GM18519 (cell line): Measurements from ENCODE around the gene PNMA6E.

ENCODE experiments used
- ATAC-seq: cut with Tn5 transposase; IDR thresholded peaks from one replicate; pipeline ENCODE4 v1.9.1; 2021; ENCODE audit warnings: mild to moderate bottlenecking, moderate library complexity; ENCODE audit not compliant: unreplicated experiment, low FRiP score

Gene PNMA6E

DNA sequence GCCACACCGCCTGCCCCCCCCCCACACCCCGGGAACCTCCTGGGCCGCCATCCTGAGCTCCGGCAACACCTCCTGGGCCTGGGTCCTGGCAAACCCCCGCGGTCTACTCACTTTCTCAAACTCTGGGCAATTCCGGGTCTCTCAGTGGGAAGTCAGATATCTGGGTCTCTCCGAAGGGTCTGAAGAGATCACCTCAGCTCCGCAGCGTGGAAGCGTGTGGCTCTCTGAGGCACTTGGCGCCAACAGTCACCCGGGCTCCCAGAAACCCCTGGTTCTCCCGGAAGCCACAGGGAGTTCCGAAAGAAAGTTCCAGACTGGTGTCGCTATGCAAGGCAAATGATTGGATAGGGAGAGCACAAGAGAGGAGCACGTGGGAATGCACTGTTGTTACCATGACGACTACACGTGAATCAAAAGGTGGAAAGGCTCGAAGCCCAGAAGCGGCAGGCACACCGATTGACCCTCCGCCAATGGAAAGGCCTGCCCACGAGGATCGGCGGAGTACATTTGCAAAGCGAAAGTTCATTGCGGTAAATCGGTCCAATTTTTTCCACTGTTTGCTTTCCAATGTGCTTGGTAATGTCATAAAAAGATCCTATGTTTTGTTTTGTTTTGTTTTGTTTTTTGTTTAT is at the start of gene PNMA6E:
Gene PNMA6E (minus strand): TSS at position 218 of the 632 bp plus-strand sequence. CDS start 2,501 bp downstream, outside the sequence.
- ATAC-seq: no peak

DNA sequence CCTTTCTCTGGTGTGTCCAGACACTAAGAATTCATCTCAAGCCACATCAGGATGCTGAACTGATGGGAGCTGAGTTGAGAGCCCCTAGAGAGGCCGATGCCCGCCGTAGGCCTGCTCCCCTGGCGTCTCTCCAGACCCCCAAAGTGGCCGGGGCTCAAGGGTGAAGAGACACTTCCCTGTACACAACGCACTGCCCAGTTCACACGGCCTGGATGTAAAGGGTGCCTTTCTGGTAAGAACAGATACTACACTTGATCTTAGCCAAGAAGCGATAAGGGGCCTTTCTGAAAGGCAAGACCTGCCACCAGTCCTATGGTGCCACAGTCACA is 49.8 kb upstream of the PNMA6E start:
- no peak for ATAC-seq

DNA sequence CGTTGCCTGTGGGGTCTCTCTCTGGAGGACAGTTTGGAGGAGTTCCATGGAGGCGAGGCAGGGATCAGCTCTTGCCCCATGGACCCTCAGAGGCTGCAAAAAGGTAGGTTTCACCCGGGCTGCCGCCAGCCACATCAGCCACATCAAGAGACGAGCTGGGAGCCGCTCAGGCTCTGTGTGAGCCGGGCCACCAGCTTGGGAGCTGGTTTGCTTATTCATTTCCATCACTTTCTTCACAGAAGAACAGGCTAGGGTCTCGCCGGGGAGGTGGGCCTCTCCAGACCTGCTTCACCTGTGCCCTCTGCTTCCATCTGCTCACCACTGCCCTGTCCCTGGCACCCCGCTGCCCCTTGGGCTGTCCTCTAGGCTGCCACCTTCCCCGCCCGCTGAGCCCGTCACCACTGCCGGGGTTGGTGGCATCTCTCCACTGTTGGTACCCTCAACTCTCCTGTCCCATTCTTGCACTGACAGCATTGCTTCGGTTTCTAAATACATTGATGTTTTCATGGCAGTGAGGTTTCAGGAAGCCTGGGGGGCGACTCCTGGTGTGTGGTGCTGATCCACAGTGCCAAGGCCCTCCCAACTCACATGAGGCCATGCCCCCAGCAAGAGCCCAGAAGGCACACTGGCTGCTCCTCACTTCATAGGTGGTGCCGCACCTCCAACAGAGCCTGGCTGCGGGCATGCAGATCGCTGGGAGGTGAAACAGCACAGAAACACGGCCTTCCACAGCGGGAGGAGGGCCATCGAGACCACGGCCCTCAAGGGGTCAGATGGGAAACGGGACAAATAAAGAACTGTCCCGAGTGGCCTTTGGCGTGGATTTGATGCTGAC is 49.2 kb upstream of the PNMA6E start:
- no peak for ATAC-seq

DNA sequence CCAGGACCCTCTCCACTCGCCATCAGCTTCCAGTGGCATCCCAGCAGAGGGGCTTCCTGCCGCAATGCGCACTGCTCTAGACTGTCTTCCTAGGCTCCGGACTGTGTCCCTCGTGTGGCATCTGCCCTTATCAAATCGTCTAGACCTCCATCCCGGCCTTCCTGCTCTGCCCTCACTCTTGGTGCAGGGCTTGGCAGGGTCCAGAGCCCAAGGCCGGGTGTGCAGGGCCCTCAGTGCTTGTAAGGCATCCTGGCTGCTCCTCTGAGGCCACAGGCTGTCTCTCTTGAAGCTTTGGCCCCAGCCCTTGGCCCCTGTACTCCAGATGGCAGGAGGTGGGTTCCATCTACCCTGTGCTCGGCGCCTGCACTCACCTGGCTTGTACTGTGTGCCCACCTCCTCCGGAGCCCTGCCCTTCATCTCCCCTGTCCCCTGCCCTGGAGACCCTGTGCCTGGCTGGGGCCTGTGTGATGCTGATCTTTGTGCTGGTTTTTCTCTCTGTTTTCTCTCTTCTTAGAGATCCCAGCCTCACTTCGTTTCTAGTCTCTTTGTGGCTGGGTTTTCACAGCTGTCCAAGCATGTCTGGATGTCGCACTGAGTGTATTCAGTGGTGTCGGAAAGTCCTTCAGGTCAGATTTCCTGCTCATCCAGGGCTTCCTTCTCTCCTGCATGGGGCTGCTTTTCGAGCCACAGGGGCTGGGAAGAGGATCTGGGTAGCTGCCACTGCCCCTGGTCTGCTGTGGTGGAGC is 48.4 kb upstream of the PNMA6E start:
- ATAC-seq: no peak

DNA sequence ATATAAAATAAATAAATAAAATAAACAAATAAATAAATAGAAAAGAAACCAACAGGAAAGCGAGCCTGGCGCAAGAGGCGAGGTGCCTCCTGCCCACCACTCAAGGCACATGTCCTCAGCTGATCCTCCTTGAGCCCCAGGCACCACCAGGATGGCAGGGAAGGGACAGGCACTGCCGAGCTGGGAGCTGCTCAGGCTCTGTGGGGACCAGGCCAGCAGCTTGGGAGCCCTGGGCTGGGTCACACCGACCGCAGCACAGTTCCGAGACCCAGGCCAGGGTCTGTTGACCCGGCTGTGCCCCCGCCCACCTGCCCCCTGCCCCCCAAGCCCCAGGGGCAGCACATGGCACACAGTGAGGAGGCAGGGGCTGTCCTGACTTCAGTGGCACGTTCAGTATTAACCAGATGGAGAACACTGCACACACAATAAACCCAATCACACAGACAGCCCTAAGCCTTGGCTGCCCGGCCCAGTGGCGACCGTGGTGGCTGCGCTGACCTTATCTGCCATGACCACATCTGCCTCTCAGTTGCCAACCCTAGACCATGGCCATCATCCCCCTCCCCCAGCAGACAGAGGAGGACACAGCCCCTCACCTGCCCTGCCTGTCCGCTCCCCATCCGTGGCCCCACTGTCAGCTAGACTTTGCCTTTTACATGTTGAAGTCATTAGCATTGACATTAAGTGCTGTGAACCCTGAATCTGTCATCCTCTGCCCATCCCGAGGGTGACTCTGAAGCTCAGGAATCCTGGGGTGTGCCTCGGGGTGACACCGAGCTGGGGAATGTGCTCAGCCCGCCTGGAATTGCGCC is 47.6 kb upstream of the PNMA6E start:
- ATAC-seq: no peak

DNA sequence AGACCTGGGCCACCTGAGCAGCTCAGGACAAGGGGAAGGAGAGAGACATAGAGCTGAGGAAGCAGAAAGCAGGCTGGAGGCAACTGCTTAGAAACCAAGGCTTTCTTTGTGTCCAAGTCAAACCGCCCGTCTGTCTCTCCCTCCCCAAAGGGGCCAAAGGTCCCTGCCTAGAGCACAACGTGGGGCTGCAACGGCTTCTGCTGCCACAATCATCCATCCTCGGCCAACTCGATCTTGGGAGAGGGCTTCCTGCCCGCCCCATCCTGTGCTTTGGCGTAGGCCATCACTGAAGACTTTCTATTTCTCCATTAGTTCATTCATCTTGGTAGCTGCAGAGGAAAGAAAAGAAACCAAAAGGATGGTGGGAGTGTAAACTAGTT is 46.4 kb upstream of the PNMA6E start:
- no peak for ATAC-seq

DNA sequence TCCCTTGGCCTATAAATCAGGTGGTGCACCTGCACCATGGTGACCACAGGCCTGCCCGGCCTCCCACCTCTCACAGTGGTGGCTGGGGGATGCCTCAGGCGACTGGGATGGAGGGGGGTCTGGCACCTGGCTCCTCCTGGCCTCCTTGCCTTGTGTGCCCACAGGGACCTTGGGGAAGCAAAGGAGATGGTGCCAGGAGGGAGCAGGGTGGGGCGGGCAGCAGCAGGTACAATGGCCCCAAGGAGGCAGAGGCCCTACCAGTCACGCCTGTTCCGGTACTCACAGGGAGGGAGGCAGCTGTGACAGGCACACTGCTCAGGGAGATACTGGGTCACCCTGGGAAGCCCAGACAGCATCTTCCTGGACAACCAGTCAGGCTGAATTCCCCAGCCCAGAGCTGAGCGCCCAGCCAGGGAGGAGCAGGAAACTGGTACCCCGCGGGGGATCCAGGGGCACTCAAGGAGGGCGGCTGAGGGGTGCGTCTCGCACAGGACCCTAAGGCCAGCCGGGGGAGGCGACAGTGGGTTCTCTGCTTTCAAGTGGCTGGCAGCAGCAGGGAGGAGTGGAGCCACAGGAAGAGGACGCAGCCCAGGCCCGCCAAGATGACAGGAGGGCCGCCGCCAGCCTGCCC is 45.9 kb upstream of the PNMA6E start:
- ATAC-seq: no peak

DNA sequence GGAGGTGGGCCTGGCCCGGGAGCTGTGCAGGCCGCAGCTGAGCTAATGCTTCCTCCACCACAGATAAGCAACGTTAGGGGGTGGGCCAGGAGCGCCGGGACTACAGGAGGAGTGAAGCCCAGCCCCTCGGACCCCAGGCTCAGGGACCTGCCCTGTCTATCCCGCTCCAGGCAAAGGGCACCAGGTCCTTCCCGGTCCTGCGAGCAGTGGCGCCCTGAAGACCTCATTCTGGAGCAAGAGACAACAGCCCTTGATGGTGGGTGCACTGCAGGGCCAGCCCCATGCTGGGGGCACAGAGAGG is 45.4 kb upstream of the PNMA6E start:
- no peak for ATAC-seq

DNA sequence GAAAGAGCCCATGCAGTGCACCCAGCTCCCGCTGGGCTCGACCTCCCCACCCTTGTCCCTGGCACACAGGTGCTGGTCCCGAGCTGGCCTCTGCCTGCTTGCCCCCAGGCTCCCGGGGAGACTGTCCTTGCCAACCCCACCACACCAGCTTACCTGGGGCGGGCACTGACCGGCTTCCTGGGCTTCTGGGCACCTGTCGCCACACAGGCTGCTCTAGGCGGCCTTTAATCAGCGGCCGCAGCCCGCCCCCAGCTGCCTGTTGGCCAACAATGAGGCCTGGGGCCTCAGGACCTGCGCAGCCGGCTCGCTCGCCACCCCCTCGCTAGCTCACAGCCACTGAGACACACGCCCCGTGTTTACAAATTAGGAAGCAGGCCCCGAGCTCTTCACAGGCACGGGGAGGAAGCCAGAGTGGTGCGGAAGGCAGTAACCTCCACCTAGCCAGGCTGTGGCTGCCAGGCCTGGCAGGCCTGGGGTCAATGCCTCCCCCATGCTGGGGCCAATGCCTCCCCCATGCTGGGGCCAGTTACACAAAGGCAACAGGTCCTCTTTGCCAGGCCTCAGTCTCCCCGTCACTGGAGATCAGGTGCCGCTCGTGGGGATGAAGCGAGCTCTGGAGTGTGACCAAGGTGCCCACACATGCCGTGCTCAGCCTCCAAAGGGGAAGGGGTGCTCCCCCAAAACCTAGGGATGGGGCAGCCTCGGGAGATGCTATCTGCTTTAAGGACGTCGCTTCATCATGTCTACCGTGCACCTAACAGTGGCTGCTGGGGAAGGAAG is 44.9 kb upstream of the PNMA6E start, which contains the start of gene TREX2:
Gene TREX2 (minus strand): TSS at position 201 of the 780 bp plus-strand sequence. CDS start 626 bp downstream, outside the sequence.
- ATAC-seq: no peak

DNA sequence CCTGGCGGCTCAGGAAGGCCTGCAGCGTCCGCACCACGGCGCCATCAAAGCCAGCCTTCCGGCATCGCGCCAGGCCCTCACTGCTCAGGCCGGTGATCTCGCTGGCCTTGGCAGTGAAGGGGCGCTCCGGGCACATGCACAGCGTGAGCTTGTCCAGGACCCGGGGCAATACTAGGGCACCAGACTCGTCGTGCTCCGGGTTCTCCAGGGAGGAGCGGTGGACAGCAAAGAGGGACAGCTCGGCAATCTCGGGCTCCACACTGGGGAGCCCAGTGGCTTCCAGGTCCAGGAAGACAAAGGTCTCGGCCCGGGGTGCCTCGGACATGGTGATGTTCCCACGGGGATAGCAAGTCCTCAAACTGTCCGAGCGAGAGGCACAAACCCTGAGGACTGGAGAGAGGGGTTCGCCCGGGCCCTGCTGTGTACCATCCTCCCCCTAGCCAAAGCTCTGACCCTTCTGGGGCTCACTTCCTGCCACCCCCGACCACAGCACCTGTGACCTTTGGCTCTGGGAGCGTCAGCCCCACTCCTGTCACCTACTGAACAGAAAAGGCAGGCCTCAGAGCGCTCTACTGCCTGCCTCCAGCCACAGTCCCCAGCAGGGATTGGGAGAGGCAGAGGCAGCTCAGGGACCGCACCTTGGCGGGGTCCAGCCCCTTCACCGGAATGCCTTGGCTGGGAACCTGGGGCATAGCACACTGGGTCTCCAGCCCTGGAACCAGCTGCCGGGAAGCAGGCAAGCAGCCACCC is 44.1 kb upstream of the PNMA6E start:
- ATAC-seq: no peak

DNA sequence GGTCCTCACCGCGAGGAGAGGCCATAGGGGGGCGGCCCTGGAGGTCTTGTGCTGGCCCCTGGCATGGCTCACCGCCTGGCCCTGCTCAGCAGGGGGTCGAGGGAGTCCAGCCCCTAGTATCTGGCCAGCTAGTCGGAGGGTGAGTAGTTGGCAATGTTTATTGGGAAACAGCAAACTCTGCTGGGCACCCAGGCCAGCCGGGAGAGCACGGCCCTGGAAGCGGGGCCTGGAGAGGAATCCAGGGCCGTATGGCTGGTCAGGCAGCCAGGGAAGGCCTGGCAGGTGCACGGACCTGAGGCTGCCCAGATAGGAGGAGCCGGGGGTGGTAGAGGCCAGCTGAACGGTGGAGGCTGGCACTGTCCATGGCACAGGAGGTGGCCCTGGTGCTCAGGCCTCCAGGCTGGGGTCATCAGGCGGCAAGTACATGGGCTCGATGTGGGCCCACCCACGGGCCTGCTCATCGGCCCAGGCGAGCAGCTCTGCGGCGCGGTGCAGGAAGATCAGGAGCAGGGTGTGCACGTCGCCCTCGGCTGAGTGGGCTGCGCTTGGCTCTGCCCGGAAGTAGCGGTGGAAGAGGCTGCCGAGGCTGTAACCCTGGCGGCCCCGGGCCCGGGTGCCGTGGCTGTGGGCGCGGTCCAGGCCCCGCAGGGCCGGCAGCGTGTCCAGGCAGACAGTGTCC is 43.3 kb upstream of the PNMA6E start:
- ATAC-seq: no peak

DNA sequence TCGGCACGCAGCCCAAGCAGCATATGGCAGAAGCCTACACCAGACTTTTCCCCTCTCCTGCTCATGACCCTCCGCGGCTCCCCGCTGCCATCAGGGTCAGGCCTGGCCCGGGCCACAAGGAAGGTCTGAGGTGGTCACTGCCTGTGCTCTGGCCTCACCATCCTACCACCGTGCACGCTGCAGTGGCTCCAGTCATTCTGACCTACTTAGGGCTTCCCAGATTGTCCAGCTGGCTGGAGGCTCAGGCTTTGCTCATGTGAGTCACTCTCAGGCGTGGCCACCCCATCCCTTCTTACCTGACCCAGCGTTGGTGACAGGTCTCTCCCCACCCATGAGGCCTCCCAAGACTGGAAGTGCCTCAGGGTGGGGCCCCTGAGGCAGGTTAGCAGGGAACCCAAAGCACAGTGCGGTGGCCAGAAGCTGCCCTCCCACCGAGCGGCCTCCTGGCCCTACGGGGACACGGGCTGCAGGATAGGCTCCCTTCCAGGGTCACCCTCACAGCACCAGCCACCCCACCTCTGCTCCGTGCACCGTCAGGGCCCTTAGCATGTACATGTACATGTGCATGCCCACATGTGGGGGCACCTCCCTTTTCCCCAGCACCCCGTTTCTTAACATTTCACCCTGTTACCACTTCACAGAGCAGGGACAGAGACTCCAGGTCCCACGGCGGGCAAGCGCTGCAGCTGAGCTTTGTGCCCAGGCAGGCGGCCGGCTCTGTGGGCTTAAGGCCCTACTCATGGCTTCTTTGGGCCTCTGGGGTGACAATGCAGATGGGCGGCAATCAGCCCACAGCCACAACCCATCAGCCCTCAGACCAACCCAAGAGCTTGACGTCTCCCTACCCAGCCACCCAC is 42.6 kb upstream of the PNMA6E start:
- ATAC-seq: no peak

DNA sequence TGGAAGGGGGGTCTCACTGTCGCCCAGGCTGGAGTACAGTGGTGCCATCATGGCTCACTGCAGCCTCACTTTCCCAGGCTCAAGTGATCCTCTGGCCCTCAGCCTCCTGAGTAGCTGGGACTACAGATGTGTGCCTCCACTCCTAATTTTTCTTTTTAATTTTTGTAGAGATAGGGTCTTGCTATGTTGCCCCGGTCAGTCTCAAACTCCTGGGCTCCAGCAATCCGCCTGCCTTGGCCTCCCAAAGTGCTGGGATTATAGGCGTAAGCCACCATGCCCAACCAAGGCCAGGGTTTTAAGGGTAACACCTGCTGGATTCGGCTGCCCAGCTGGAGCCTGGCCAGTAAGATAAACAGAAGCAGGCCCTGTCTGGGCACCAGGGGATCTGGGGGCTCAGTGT is 41.3 kb upstream of the PNMA6E start:
- ATAC-seq: no peak

DNA sequence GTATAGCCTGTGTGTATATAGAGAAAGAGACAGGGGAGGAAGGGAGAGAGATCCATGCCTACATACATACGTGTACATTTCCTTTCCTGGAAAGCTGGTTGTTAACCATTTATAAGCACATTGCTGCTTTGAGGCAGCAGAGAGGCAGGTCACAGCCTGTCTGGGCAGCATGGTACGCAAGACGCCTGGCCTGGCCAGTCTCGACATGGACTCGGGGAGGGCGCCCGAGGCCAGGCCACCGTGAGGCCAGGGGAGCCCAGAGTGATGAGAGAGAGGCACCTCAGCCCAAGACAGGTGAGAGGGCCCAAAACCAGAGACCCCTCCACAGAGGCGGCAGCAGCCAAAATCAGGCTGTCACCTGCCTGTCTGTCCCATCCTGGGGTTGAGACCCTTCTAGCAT is 40.8 kb upstream of the PNMA6E start:
- ATAC-seq: no peak

DNA sequence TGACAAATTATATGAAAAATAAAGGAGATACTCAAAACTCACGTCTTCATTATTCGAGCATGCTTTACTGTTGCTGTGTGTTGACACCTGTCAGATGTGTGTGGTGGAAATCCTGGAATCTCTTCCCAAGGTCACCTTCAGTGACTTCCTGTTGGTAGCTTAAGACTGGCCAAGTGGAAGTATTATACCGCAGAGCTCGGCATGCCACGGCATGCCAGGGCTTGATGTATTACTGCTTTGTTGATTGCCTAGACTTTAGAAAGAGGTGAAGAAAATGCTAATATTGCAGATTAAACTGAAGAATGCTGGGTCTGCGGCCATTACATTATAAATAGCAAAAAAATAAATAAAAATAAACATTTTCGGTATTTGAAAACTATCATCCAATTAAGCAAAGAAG is 40.1 kb upstream of the PNMA6E start:
- ATAC-seq: no peak

DNA sequence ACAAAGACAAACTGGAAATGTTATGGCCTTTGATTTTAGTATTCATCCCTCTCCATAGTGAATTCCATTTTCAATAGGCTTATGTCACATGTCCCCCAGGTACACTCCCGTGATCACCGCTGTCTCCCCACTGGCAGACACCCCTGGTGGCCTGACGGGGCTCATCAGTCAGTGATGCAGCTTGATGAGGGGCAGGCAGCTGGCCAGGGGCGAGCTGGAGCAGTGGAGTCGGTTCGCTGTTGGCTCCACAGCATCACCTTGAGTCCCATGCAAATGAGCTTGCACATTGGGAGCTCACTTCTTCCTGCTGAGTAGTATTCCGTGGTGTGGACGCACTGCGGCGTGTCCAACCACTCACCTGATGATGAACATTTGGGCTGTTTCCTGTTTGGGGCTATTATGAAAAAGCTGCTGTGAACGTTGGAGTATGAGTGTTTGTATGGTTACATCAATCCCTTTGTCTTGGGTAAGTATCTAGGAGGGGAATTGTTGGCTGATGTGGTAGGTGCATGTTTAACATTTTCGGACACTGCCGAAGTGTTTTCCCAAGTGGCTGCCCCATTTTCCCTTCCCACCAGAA is 39.5 kb upstream of the PNMA6E start:
- no peak for ATAC-seq

DNA sequence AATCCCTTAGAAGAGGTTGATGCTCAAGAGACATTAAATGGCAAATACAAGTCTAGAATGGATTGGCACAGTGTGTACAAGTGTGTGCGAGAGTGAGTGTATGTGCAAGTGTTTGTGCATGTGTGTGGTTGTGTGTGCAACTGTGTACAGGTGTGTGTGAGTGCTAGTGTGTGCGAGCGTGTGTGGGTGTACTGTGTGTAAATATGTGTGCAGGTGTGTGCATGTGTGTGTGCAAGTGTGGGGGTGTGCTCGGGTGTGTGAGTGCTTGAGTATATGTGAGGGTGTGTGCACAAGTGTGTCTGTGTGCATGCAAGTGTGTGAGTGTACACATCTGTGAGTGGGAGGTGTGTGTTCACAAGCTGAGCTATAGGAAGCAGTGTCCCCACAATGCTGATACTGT is 38.8 kb upstream of the PNMA6E start:
- no peak for ATAC-seq
